ENCODE results near the gene MEF2D.

MEF2D gene

GRCh38 chr1:156438278-156438987 is 62.1 kb downstream of the MEF2D start:
- DNase-seq, result no peak

GRCh38 chr1:156437037-156437867 is 63.3 kb downstream of the MEF2D start:
- no peak for DNase-seq

- DNase-seq, result no peak
Observed at GRCh38 chr1:156436141-156437036, 64.2 kb downstream of the MEF2D start.

- no peak for DNase-seq
Observed at GRCh38 chr1:156435545-156436140, 64.9 kb downstream of the MEF2D start.

GRCh38 chr1:156434989-156435544 is 65.5 kb downstream of the MEF2D start:
- no peak for DNase-seq

GRCh38 chr1:156433602-156434001 is 67.0 kb downstream of the MEF2D start:
- DNase-seq, result no peak

- no peak for DNase-seq
Observed at GRCh38 chr1:156433032-156433431, 67.5 kb downstream of the MEF2D start.

- DNase-seq, result no peak
Observed at GRCh38 chr1:156432669-156433018, 67.9 kb downstream of the MEF2D start.

GRCh38 chr1:156431769-156432668 is 68.6 kb downstream of the MEF2D start:
- no peak for DNase-seq

GRCh38 chr1:156431366-156431765 is 69.2 kb downstream of the MEF2D start:
- no peak for DNase-seq

- DNase-seq, result no peak
Observed at GRCh38 chr1:156430866-156431265, 69.7 kb downstream of the MEF2D start.

GRCh38 chr1:156430303-156430702 is 70.3 kb downstream of the MEF2D start:
- DNase-seq, result no peak

GRCh38 chr1:156429313-156430060 is 71.1 kb downstream of the MEF2D start:
- no peak for DNase-seq

GRCh38 chr1:156428746-156429288 is 71.8 kb downstream of the MEF2D start:
- DNase-seq, result no peak

GRCh38 chr1:156427957-156428356 is 72.6 kb downstream of the MEF2D start:
- no peak for DNase-seq

GRCh38 chr1:156425943-156426342 is 74.6 kb downstream of the MEF2D start:
- no peak for DNase-seq

- DNase-seq, result no peak
Observed at GRCh38 chr1:156424806-156425432, 75.7 kb downstream of the MEF2D start.

- peak; percentile 79 for DNase-seq
Observed at GRCh38 chr1:156423422-156424352, 76.9 kb downstream of the MEF2D start.

- DNase-seq, result no peak
Observed at GRCh38 chr1:156422602-156423091, 77.9 kb downstream of the MEF2D start.

Measured in OCI-M1 (cell line).